ENCODE measurements around the gene TAMALIN.

TAMALIN gene

GRCh38 chr12:51985154-51985835, 21.5 kb upstream of the TAMALIN start:
- DNase-seq = no peak

- no peak for DNase-seq
Measured at GRCh38 chr12:51986834-51987233, 19.9 kb upstream of the TAMALIN start.

- DNase-seq = no peak
Measured at GRCh38 chr12:51992246-51992645, 14.5 kb upstream of the TAMALIN start.

- no peak for DNase-seq
Measured at GRCh38 chr12:51994539-51994820, 12.3 kb upstream of the TAMALIN start.

GRCh38 chr12:51994959-51995358, 11.8 kb upstream of the TAMALIN start:
- DNase-seq = no peak

- DNase-seq = no peak
Measured at GRCh38 chr12:51997136-51997535, 9.6 kb upstream of the TAMALIN start.

GRCh38 chr12:52003016-52003550, 3.7 kb upstream of the TAMALIN start:
- no peak for DNase-seq

GRCh38 chr12:52003591-52003990, 3.2 kb upstream of the TAMALIN start:
- no peak for DNase-seq

GRCh38 chr12:52004042-52004648, 2.6 kb upstream of the TAMALIN start:
- peak; percentile 20 to 36 for DNase-seq

GRCh38 chr12:52005218-52005902, 1.4 kb upstream of the TAMALIN start:
- no peak for DNase-seq

GRCh38 chr12:52005903-52006703, 643 bp upstream of the TAMALIN start:
- DNase-seq = no peak

GRCh38 chr12:52007158-52007921, 594 bp downstream of the TAMALIN start:
- DNase-seq = no peak

GRCh38 chr12:52007982-52008510, 1.3 kb downstream of the TAMALIN start:
- DNase-seq = no peak

- DNase-seq = no peak
Measured at GRCh38 chr12:52009081-52009751, 2.5 kb downstream of the TAMALIN start.

GRCh38 chr12:52010152-52010622, 3.4 kb downstream of the TAMALIN start:
- no peak for DNase-seq

- no peak for DNase-seq
Measured at GRCh38 chr12:52010692-52011601, 4.2 kb downstream of the TAMALIN start.

- DNase-seq = no peak
Measured at GRCh38 chr12:52011602-52012214, 5.0 kb downstream of the TAMALIN start.

GRCh38 chr12:52013626-52014310, 7.0 kb downstream of the TAMALIN start:
- DNase-seq = no peak
